HCT116 (cell line): ENCODE measurements around the gene GOSR1. TPM values are rescaled to one million over a fixed set of nuclear protein-coding genes. Genes with fewer than 3 reads are reported as not detected.
"Not testable (repeated sequence)": the region's sequence is repeated elsewhere in the genome, so short reads cannot be mapped to it uniquely, and the experiment has no call there.

ENCODE experiments used
- ATAC-seq: fragments of 200-7000 bp; cut with Tn5 transposase; 2 replicates; pipeline ENCODE4 v1.9.1; 2020; ENCODE audit warnings: mild to moderate bottlenecking, moderate library complexity
- BruUV-seq: library from RNA; stranded (reverse); fragments of 400-500 nt; replicated peaks from 2 replicates; lab custom pipeline; 2021; lab: Mats Ljungman, UMichigan
- CTCF ChIA-PET: fragments of 300-600 bp; sonication (Branson Sonifier 250); formaldehyde crosslinking; loops from one replicate; lab custom pipeline; 2021; ENCODE audit warnings: antibody characterized with exemption; lab: Charles Lee
- POLR2A ChIA-PET: fragments of 300-600, 350-600 bp; sonication (Branson Sonifier 250); formaldehyde crosslinking; loops from one replicate; lab custom pipeline; 2021; ENCODE audit warnings: antibody characterized with exemption; lab: Charles Lee
- RAD21 ChIA-PET, 2 experiments: fragments of 300-600 bp; sonication (Branson Sonifier 250); formaldehyde crosslinking; loops; one replicate each; lab custom pipeline; 2023; ENCODE audit warnings: low total read pairs in 2 of 2; ENCODE audit not compliant: uncharacterized antibody in 2 of 2, unreplicated experiment in 2 of 2, low non-redundant PET in 1 of 2; lab: Charles Lee
- DNase-seq: peaks from one replicate; pipeline ENCODE4 v3.0.0-alpha.2; 2010; ENCODE audit warnings: low read depth, low spot score
- H2AFZ ChIP-seq: fragments of 200-600 bp; shearing (Covaris generic), sonication (generic); 2 replicates; pipeline ENCODE4 v1.6.1; 2017; ENCODE audit warnings: low read depth, mixed run types, mixed read lengths, antibody characterized with exemption, low read length; ENCODE audit not compliant: poor library complexity, severe bottlenecking
- H3K27ac ChIP-seq: 2 replicates; pipeline ENCODE4 v1.5.1; 2012; ENCODE audit warnings: low read depth, low read length
- H3K27me3 ChIP-seq: fragments of 200-600 bp; sonication (generic); 2 replicates; pipeline ENCODE4 v1.6.1; 2016; ENCODE audit warnings: mixed run types, low read length, mixed read lengths; ENCODE audit not compliant: insufficient read depth
- H3K36me3 ChIP-seq, 2 experiments: fragments of 200-500 bp in 1 of 2; fragments of 200-600 bp in 1 of 2; sonication (Bioruptor generic) in 1 of 2; sonication (generic) in 1 of 2; 2 replicates each; pipeline versions ENCODE4 v1.5.1 to v1.6.1; 2014 to 2016; ENCODE audit warnings: low read length in 2 of 2, inconsistent platforms in 1 of 2, mixed read lengths in 1 of 2, mixed run types in 1 of 2; ENCODE audit not compliant: insufficient read depth in 2 of 2, control insufficient read depth in 1 of 2
- H3K4me1 ChIP-seq, 2 experiments: fragments of 200-600 bp in 1 of 2; sonication (generic) in 1 of 2; 2 replicates each; pipeline versions ENCODE4 v1.5.1 to v1.6.1; 2012 to 2017; ENCODE audit warnings: low read length in 2 of 2, inconsistent platforms in 1 of 2, mild to moderate bottlenecking in 1 of 2, mixed read lengths in 1 of 2, mixed run types in 1 of 2, moderate library complexity in 1 of 2; ENCODE audit not compliant: insufficient read depth in 2 of 2, control insufficient read depth in 1 of 2
- H3K4me2 ChIP-seq: fragments of 200-600 bp; sonication (generic); 2 replicates; pipeline ENCODE4 v1.6.1; 2017; ENCODE audit warnings: mixed run types, low read length, mixed read lengths
- H3K4me3 ChIP-seq, 2 experiments: fragments of 200-600 bp in 1 of 2; sonication (generic) in 1 of 2; replicated peaks in 1 of 2; 2 replicates each; pipeline ENCODE4 v1.5.1; 2011 to 2016; ENCODE audit warnings: low read length in 2 of 2, control low read depth in 1 of 2, low read depth in 1 of 2, mild to moderate bottlenecking in 1 of 2, mixed read lengths in 1 of 2, mixed run types in 1 of 2
- H3K79me2 ChIP-seq: fragments of 200-600 bp; sonication (generic); 2 replicates; pipeline ENCODE4 v1.6.1; 2017; ENCODE audit warnings: mild to moderate bottlenecking, mixed run types, low read length, moderate library complexity, mixed read lengths; ENCODE audit not compliant: insufficient read depth
- H3K9ac ChIP-seq: fragments of 200-600 bp; sonication (generic); 2 replicates; pipeline ENCODE4 v1.6.1; 2016; ENCODE audit warnings: low read length, mixed read lengths
- H3K9me2 ChIP-seq: fragments of 200-600 bp; sonication (generic), shearing (Covaris generic); 2 replicates; pipeline ENCODE4 v1.6.1; 2017; ENCODE audit warnings: mixed run types, mild to moderate bottlenecking, moderate library complexity; ENCODE audit not compliant: insufficient read depth
- H3K9me3 ChIP-seq, 2 experiments: fragments of 200-500 bp in 1 of 2; fragments of 200-600 bp in 1 of 2; sonication (Bioruptor generic) in 1 of 2; sonication (generic) in 1 of 2; 2 replicates each; pipeline ENCODE4 v1.6.1; 2014 to 2017; ENCODE audit warnings: low read length in 2 of 2, mixed read lengths in 2 of 2, inconsistent platforms in 1 of 2, low read depth in 1 of 2, mild to moderate bottlenecking in 1 of 2, mixed run types in 1 of 2, moderate library complexity in 1 of 2; ENCODE audit not compliant: control insufficient read depth in 1 of 2, insufficient read depth in 1 of 2
- H4K20me1 ChIP-seq: fragments of 200-600 bp; sonication (generic), shearing (Covaris generic); 2 replicates; pipeline ENCODE4 v1.6.1; 2017; ENCODE audit warnings: mixed run types, mild to moderate bottlenecking, moderate library complexity; ENCODE audit not compliant: insufficient read depth
- CBX3 ChIP-seq: IDR thresholded peaks from 2 replicates; pipeline ENCODE4 v1.6.1; 2012; ENCODE audit warnings: low read depth
- ELF1 ChIP-seq: IDR thresholded peaks from 2 replicates; pipeline ENCODE4 v1.6.1; 2012; ENCODE audit warnings: low read depth, borderline replicate concordance
- EZH2 ChIP-seq: fragments of 200-600 bp; sonication (generic); IDR thresholded peaks from 2 replicates; pipeline ENCODE4 v1.6.1; 2017; ENCODE audit warnings: antibody characterized with exemption, mixed run types
- EZH2phosphoT487 ChIP-seq: fragments of 200-600 bp; IDR thresholded peaks from 2 replicates; pipeline ENCODE4 v1.6.1; 2018; ENCODE audit warnings: antibody characterized with exemption, borderline replicate concordance
- FOSL1 ChIP-seq: IDR thresholded peaks from 2 replicates; pipeline ENCODE4 v1.6.1; 2012; ENCODE audit warnings: low read depth
- JUND ChIP-seq: IDR thresholded peaks from 2 replicates; pipeline ENCODE4 v1.6.1; 2012
- POLR2A ChIP-seq: IDR thresholded peaks from 2 replicates; pipeline ENCODE4 v1.7.0; 2011; ENCODE audit warnings: borderline replicate concordance; ENCODE audit not compliant: insufficient read depth, insufficient read length; ENCODE audit errors: extremely low read depth
- TCF7L2 ChIP-seq: IDR thresholded peaks from 2 replicates; pipeline ENCODE4 v1.7.0; 2011; ENCODE audit warnings: borderline replicate concordance, inconsistent platforms; ENCODE audit not compliant: insufficient read depth, insufficient read length; ENCODE audit errors: extremely low read depth
- intact Hi-C: fragments of 100-400 bp; cut with micrococcal nuclease; formaldehyde crosslinking; loops from 2 replicates; pipeline ENCODE4 v1.10.0; 2022
- total RNA-seq: library from RNA; stranded (reverse); gene quantifications from one replicate; pipeline ENCODE4 v1.2.1, GENCODE V29; 2021; ENCODE audit not compliant: unreplicated experiment

Gene GOSR1
- total RNA-seq, 1 experiment from 2014 or later: 48.8 TPM

DNA sequence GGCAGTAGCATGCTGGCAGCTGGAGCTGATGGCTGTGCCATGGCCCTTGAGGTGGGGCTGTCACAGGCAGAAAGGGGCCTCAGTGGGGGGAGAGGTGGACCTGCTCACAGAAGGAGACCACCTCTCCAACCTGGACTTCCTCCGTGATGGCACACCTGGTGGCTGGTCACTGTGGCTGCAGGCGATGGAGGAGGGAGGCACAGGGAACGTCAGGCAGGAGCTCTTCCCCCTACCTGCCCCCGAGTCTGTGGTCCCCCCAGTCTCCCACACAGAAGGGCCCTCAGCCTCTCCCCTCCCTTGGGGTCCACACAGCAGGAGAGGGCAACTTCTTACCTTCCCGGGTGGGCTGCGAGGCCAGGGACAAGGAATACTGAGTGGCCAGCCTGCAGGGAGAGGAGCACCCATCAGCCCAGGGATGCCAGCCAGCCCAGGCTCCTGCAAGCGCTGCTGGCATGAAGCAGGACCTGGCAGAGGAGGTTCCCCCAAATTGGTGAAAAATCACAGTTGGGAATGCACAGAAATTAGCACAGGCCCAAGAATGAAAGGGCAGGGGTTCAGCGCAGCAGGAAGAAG lies 96.5 kb downstream of the GOSR1 start:
- no peak overlapping the region for H2AFZ ChIP-seq
- RAD21 ChIA-PET: no interaction called here
- no peaks in the 10 kb centered on the region for H3K9me3 ChIP-seq
- intact Hi-C loops: no loop called here
- H3K9ac ChIP-seq: no peak overlapping the region
- H3K36me3 ChIP-seq: no peaks in the 10 kb centered on the region
- no peaks in the 10 kb centered on the region for H3K27me3 ChIP-seq
- BruUV-seq: no TSS peak
- TF ChIP-seq JUND (no peak), EZH2 (no peak), TCF7L2 (no peak), EZH2phosphoT487 (no peak), CBX3 (no peak), ELF1 (no peak), POLR2A (no peak), FOSL1 (no peak)
- TF ChIP-seq, all 23 proteins: peak for 0
- no peaks in the 10 kb centered on the region for H4K20me1 ChIP-seq
- H3K79me2 ChIP-seq: no peaks in the 10 kb centered on the region
- ChIA-PET CTCF (no interaction called here), POLR2A (no interaction called here)
- no peak for ATAC-seq
- H3K4me2 ChIP-seq: no peak overlapping the region
- H3K9me2 ChIP-seq: no peaks in the 10 kb centered on the region
- H3K4me3 ChIP-seq: no peak overlapping the region
- no peak for DNase-seq
- H3K4me1 ChIP-seq: no peaks in the 10 kb centered on the region
- H3K27ac ChIP-seq: no peak overlapping the region

- H3K4me1 ChIP-seq, intact Hi-C loops, H3K9me2 ChIP-seq, H3K4me2 ChIP-seq, H3K36me3 ChIP-seq, DNase-seq, H4K20me1 ChIP-seq, H3K79me2 ChIP-seq, BruUV-seq, H3K4me3 ChIP-seq, RAD21 ChIA-PET, H3K9ac ChIP-seq, CTCF ChIA-PET, H3K27me3 ChIP-seq, H2AFZ ChIP-seq, H3K27ac ChIP-seq, H3K9me3 ChIP-seq, ATAC-seq, POLR2A ChIA-PET: not testable (repeated sequence)
These were observed 97.1 kb downstream of the GOSR1 start for GRCh38 chr17:30574309-30574708.

DNA sequence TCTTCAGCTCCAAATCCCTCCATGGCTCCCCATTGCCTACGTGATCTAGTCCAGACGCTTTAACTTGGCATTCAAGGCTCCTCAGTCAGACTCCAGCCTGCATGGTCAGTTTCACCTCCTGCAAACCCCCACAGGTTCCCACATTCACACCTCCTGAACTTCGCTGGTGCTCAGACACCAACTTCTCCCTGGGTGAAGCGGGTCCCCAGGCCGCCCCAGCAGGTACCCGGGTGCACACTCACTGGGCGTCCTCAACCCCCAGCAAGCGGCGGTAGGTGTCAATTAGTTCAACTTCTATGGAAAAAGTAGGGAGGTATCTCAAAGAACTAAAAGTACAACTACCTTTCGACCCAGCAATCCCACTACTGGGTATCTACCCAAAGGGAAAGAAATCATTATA lies 97.6 kb downstream of the GOSR1 start:
- H3K4me3 ChIP-seq, H3K4me1 ChIP-seq, H3K27ac ChIP-seq, H2AFZ ChIP-seq, H4K20me1 ChIP-seq, ATAC-seq, RAD21 ChIA-PET, H3K9me3 ChIP-seq, H3K79me2 ChIP-seq, H3K36me3 ChIP-seq, H3K4me2 ChIP-seq, BruUV-seq, H3K27me3 ChIP-seq, H3K9me2 ChIP-seq, DNase-seq, CTCF ChIA-PET, POLR2A ChIA-PET, intact Hi-C loops, H3K9ac ChIP-seq: not testable (repeated sequence)

DNA sequence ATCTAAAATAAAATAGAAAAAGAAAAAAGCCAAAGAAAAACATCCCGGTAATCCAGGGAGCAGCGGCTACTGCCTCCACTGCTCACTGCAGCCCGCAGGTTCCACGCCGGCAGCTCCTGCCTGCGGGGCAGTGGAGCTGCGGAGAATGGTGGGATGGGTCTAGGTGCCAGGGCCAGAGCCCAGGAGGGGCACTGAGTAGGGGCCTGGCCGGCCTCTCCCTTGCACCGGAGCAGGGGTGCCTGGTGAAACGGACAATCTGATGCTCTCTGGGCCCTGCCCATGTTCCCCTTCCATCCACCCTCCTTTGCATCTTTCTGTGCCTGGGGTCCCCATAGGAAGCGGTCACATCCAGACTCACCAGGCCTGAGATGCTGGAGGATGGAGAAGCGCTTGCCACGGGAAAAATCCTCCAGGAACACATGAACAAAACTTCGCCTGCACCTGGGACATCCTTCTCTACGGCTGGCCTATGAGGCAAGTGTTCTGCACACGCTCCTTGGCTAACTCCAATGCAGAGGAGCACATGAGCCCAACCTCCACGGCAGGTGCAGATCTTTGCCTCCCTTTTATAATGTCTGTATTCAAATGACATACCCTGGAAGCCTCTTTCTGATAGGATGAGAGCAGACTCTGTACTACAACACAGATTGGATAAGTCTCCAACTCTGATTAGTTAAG lies 98.6 kb downstream of the GOSR1 start:
- H2AFZ ChIP-seq, POLR2A ChIA-PET, H3K9me3 ChIP-seq, H3K4me3 ChIP-seq, H4K20me1 ChIP-seq, H3K9me2 ChIP-seq, ATAC-seq, H3K27ac ChIP-seq, CTCF ChIA-PET, BruUV-seq, intact Hi-C loops, H3K4me1 ChIP-seq, H3K79me2 ChIP-seq, H3K4me2 ChIP-seq, DNase-seq, H3K27me3 ChIP-seq, H3K36me3 ChIP-seq, RAD21 ChIA-PET, H3K9ac ChIP-seq: not testable (repeated sequence)
